Keratinocyte (primary cell): ENCODE results near the gene MAP4K3.

Experiments used
- EZH2 ChIP-seq: IDR thresholded peaks from one replicate; pipeline ENCODE4 v1.6.1; 2012; ENCODE audit warnings: inconsistent platforms, mild to moderate bottlenecking, low read length, moderate library complexity
- TF ChIP-seq, protein P1 (sequence below), 3 experiments: IDR thresholded peaks in 1 of 3; conservative IDR thresholded peaks in 1 of 3; optimal IDR thresholded peaks in 1 of 3; 2 replicates in 2 of 3; 3 replicates in 1 of 3; pipeline versions ENCODE3 to v1.5.1; 2011; ENCODE audit warnings: low read length in 3 of 3, mild to moderate bottlenecking in 3 of 3, moderate library complexity in 2 of 3, control low read depth in 1 of 3, inconsistent platforms in 1 of 3; ENCODE audit not compliant: insufficient read depth in 2 of 3; ENCODE audit errors: extremely low read depth in 1 of 3

- TF ChIP-seq, protein P1, sequence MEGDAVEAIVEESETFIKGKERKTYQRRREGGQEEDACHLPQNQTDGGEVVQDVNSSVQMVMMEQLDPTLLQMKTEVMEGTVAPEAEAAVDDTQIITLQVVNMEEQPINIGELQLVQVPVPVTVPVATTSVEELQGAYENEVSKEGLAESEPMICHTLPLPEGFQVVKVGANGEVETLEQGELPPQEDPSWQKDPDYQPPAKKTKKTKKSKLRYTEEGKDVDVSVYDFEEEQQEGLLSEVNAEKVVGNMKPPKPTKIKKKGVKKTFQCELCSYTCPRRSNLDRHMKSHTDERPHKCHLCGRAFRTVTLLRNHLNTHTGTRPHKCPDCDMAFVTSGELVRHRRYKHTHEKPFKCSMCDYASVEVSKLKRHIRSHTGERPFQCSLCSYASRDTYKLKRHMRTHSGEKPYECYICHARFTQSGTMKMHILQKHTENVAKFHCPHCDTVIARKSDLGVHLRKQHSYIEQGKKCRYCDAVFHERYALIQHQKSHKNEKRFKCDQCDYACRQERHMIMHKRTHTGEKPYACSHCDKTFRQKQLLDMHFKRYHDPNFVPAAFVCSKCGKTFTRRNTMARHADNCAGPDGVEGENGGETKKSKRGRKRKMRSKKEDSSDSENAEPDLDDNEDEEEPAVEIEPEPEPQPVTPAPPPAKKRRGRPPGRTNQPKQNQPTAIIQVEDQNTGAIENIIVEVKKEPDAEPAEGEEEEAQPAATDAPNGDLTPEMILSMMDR (optimal IDR thresholded peaks at IDR 0.05 in 1 of 3, IDR thresholded peaks at IDR 0.05 in 1 of 3, conservative IDR thresholded peaks at IDR 0.05 in 1 of 3; ENCODE audit: extremely low read depth in 1 of 3, insufficient read depth in 2 of 3, low read length in 3 of 3): no peak
- no peak for TF ChIP-seq EZH2
Observed at GRCh38 chr2:39221459-39221858, 215.6 kb downstream of the MAP4K3 start.
